Fibroblast of the conjunctiva (primary cell): ENCODE data around the gene COL9A1.

Experiments
- DNase-seq: peaks from one replicate; pipeline ENCODE4 v3.0.0-alpha.2; 2010; ENCODE audit warnings: low read depth

The COL9A1 gene

DNA sequence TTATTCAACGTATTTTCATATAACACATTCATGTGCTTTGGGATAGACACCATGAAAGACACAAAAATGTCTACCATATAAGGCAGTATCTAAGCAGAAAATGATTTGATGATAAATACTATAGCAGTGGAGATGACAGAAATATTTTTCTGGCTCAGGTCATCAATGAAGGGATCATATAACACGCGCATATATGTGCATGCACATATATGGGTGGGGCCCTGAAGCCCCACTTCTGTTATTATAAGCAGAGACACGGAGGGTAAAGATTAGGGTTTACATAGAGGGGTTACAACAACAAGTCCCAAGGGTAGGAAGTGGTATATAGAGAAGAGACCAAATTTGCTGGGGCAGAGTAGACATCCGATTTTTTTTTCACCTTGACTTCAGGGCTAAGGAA, 16.0 kb downstream of the COL9A1 start:
- no peak for DNase-seq

DNA sequence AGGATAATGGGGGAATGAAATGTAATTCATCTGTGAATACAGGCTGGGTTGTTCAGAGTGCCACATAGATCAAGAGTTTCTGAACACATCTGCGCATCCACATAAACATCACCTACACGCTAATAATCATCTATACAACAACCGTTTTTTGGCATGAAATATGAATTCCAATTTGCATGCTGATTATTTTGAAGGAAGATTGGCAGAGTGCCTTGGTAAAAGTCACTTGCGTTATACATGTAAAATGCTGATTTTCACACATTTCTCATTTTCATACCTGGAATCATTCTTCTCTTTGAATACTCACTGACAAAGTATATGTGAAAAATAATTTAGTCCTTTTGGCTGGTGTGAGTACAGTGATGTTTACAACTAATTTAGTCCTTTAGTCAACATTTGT, 17.7 kb downstream of the COL9A1 start:
- DNase-seq, result no peak

DNA sequence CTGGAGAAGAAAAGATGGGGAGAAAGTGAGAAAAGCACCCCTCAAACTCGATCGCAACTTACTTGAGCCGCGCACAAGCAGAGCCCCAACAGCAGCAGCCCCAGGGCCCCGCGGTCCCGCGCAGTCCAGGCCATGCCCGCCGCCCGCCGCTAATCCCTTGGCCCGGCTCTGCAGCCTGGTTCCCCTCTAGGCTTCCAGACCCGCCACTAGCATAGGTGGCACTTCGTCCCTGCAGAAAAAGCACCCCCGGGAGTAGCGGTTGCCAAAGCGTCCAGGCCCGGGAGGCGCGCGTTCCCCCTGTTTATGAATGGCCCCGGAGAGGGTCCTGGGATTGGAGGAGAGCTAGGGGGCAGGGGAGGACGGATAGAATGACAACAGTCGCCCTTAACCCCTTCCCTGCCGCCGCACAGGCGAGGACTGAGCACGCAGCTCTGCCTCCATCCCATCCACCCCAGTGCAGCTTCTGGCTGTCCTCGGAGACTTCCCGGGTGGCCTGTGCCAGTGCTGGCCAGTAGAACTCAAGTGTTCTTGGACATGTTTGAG, 19.9 kb downstream of the COL9A1 start:
- no peak for DNase-seq

DNA sequence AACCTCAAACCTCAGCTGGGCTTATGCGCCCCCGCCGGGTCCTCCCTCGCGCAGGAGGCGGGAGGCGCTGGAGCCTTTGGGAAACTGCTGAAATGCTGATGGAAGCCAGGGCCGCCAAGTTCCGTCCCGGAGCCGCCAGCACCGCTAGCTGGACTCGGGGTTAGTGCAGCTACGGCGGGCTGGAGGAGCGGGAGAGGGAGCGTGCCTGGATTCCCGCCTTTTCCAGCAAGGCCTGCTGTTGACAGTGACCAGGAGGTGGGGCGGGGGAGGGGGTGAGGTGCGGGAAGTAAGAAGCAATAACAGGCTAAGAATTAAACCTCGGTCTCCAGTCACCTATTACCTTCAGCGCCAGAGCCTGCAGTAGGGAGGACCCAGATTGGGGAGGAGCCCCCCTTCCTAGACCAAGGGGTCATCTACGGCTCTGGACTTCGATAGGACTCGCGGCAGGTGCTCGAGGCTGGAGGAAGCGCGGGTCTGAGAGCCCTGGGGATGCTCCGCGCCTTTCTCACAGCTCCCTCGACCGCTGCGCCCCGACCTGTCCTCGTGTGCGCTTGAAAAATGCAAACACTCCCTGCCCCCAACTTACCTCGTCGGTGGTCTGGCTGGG, 20.5 kb downstream of the COL9A1 start:
- no peak for DNase-seq

DNA sequence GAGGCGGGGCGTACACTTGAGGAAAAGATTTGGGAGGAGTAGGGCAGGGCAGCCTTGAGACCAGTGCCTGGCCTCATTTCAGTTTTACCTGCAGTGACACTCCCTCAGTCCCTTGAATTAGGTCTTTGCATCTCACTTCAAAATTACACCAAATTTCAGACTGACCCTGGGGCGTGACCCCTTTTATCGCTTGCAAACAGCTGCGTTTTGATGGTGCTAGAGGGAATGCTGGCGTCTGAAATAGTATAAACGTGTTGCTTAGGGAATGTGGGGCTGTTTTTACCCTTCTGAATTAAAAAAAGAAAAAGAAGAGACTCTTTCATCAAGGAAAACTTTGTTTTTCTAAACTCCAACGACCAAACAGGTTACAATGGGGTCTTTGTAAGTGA, 21.0 kb downstream of the COL9A1 start:
- no peak for DNase-seq

DNA sequence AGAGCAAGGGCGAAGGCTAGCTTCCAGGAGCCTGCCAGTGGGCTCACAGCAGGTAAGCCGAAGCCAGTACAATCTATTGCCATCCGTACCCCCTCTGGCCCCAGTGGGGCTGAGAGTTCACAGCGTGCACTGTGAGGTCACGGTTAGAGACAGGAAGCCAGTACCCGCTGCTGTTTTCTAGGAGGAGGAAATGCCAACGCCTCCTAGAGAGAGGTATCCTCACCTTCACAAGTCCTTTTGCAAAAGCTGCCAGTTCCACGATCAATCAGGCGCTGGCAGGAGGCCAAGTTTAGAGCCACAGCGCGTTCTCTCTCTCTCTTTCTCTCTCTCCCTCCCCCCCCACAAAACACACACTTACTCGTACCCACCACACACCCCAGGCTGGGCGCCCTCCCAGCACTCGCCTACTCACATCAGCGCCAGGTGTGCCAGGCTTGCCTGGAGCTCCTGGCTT, 22.5 kb downstream of the COL9A1 start:
- DNase-seq, result no peak

DNA sequence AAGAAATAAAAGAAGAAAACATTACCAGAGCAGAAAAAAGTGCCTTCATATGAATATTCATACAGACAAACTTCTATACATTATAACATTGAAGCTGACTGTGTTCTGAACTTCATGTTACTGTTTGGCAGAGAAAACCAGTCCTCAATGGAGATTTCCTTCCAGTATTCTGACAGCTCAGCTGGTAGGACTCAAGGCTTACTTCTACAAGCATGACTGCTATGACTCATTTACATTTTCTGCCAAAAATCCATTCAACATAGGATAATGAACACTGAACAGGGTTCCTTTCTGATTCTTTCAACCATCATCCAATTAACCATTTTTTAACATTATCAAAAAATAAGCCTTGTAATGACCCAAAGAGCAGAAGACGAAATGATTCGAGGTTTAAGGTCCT, 25.4 kb downstream of the COL9A1 start:
- no peak for DNase-seq

DNA sequence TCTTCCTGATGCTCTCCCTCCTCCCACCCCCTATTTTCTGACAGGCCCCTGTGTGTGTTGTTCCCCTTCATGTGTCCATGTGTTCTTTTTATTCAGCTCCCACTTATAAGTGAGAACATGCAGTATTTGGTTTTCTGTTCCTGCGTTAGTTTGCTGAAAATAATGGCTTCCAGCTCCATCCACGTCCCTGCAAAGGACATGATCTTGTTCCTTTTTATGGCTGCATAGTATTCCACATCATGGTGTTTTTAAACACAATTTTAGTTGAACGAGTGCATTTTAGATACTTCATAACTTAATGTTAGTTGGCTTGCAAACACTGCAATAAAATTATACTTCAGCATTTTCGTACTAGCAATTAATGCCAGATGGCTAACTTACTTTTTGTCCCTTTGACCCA, 28.5 kb downstream of the COL9A1 start:
- DNase-seq, result no peak

DNA sequence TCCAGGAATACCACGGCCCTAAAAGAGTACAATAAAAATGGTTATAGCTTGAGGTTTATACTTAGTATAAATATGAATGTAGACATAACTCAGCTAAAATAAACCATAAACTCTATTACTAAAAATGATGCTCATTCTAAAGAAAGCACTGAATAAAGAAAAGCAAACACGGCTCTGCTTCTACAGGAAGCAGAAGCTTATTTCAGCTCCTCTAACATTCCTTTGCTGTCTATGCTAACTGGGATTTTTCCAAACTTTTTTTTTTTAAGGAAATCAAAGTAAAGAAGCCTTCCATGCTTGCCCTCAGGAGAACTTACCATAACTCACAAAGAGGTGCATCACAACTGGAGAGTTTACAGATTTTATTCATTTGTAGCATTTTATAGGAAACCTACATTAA, 30.8 kb downstream of the COL9A1 start:
- no peak for DNase-seq

DNA sequence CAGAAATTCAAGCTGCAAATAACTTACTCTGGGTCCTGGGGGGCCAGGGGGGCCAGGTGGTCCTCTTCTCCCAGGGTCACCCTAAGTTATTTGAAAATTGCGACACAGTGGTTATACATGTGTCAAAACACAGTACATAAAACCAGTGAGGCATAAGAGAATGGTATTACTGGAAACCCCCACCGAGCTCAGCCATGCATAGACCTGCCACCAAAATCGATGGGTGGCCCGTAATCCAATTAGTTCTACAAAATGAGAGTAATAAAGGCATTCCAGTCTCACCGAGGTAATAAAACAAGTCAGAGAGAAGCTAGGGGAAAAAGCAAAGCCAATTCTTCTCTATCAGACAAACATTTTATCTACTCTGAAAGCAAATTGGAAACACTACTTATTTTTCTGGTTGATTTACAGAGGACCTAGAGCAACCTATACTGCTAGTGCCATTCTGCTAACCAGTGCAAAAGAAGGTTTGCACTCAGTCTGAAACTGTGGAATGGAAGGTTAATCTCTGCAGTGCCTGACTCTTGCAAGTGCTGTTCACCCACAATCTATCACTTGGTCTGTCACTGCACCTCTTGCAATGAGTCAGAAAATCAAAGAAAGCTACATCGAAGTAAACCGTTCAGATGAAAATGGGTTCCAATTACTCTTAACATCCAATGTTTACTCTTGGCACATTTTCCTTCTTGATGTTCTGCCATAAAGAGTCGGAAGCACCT, 32.4 kb downstream of the COL9A1 start:
- no peak for DNase-seq

DNA sequence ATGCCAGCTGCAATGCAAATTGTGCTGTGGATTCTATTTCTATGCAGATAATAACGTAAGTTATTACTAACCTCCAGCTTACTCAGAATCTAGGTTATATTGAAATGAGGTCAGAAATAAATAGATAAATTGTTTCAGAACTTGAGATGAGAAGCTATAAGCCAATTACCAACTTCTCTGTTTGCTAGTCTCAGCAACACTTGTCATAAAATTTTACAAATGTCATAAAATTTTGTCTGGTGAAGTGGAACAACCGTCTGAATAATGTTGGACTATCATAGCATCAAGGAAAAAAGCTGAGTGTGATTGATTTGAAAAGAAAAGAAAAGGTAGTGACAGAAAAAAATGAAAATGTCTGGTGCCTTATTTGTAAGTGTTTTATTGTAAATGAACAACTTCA, 36.7 kb downstream of the COL9A1 start:
- DNase-seq, result no peak

DNA sequence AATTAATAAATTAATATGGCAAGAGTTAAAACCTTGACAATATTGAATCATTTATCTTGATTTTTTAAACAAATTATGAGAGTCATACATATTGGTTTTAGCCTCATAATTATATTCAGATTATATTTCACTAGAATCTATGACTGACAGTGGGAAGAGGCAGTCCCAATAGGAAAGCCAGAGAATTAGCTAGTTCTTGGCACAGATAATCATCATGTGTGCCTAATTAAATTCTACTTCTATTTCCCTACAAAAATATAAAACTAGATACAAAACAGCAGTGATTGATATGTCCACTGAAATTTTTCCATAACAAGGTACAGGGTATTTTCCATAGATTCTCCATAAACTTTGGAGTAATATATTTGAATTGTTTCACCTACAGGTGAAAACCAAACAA, 38.6 kb downstream of the COL9A1 start:
- no peak for DNase-seq

DNA sequence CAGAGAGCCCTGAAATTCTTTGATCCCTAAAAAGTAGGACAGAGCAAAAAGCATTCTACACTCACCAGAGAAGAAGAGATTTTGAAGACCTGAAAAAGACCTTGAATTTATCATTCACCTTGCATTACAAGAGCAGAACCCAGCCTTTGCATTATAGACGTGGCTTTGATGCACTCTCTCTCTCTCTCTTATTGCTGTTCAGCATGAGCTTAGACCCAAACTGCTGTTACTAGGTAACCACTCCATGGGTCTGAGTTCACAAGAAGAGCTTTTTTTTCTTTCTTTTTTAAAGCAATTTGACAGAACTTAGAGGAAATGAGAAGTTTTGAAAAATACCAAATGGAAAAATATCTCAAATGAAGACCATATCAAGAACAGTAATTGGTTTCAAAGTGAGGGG, 44.4 kb downstream of the COL9A1 start:
- no peak for DNase-seq

DNA sequence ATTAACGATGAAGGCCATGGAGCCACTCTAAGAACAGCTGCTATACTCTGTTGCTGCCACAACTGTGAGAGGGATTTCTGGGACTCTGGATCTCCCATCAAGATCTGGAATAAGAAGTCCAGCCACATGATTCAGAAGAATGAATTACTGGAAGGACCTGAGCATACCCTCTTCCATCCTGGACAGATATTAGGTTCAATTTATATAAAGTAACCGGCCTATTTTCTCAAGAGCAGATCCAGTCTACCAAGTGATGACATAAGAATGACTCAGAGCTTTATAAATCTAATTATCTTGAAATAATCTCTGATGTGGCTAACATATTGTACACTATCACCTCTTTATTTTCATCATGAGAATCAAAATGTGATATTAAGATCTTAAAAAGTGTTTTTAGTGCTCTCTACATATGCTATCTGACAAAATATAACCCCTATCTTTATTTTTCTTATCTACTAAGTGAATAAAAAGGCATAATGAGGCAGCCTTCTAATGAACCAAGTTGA, 45.1 kb downstream of the COL9A1 start:
- no peak for DNase-seq

DNA sequence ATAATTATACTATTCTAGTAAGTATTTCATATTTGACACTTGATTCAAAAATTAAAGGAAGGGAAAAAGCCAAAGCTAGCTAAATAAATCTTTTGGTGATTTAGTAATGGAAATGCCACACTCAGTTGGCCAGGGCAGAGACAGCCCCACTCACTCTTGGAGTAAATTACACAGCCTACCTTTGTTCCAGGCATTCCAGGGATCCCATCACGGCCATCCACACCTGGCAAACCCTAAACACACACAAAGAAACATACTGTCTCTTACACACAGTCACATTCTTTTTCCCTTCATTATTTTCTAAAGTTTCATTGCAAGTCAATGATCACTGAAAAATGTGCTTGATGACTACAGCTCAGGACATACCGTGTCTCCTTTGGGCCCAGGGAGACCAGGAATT, 48.1 kb downstream of the COL9A1 start:
- DNase-seq, result no peak

DNA sequence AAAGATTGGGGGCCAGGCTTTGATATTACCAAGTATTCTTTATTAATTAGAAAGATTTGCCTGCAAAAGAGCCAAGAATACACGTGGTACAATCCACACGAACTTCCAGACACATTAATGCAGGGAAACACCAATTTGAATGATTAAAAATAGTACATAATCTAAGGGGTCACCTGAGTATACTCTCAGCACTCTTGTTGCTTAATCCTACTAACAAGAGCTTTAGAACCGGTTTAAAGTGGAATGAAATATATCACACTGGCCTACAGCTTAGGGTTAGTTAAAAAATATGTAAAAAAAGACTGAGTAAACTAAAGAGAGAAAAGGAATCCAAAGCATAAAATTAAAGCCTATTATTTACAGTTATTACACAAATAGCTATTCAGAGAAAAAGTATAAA, 49.0 kb downstream of the COL9A1 start:
- no peak for DNase-seq

DNA sequence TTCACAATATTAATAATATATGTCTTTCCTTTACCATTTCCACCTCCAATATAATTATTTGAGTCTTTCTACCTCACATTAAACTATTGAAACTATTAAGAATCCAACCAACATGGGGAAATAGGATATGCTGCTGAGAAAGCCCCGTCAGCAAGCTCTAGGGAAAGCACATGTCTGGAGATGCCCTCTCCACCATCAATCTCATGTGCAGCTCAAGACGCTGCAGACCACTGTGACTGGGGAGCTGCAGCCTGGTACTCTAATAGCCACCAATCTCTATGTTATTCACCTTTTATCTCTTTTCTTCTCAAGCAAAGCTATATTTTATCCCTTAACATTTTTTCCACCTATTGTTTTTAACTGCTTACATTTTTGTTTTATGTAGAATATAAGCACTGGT, 50.3 kb downstream of the COL9A1 start:
- DNase-seq, result no peak

DNA sequence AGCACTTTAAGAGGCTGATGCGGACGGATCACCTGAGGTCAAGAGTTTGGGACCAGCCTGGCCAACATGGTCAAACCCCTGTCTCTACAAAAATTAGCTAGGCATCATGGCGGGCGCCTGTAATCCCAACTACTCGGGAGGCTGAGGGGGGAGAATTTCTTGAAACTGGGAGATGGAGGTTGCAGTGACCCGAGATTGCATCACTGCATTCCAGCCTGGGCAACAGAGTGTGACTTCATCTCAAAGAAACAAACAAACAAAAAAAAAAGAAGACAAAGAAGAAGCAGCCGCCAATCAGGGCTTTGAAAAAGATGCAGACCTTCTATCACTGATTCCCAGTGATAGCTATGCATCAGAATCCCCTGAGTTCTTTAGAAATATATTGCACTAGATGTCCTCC, 56.8 kb downstream of the COL9A1 start:
- no peak for DNase-seq

DNA sequence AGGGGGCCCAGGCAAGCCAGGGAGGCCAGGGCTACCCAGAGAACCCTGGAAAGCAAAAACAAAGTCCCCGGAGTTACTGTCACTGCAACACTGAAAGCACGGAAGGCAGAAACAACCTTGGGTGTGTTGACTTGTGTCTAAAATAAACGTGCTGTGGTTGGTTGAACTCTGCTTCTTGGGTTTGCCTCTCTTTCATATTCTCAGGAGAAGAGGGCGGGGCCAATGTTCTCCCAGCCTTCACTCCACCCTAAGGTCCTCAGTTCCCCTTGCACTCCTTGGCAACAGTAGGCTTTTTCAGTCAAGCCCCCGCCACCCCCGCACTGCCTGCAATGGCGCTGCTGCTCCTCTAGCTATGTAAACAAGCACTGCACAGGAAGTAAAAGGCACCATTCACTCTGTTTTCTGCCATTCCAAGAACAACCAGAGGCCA, 60.9 kb downstream of the COL9A1 start:
- no peak for DNase-seq

DNA sequence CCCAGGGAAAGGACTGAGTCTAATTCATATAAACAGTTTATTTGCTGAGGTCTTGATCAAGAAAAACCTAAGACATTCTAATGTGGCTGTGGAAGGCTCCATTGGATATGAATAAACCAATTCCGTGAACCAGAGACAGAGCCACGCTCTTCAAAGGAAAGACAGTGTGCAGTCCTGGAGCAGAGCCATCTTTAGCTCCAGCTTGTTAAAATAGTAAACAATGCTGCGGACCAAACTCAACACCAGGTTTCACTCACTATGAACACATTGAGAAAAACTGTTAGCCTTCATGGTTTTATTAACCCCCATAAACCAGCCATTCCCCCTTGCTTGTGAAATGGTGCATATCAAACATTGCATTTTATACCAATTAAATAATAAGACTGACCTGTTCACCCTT, 61.9 kb downstream of the COL9A1 start:
- no peak for DNase-seq

DNA sequence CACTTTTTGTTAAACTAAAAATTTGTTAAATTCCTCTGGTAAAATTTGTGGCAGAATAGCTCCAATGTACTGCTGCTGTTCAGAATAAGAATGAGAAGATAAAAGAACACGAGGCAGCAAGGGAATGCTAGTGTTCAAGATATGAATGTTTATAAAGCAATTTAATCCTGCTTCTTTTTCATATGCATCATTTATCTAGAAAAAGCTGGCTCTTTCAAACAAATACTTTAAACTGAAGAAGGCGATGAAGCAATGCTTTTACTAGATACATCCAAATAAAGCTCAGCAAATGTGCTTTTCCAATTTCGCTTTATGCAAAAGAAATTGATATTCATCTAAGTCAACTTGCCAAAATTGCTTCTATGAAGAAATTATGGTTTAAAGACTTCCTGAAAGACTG, 66.5 kb downstream of the COL9A1 start:
- DNase-seq, result no peak

DNA sequence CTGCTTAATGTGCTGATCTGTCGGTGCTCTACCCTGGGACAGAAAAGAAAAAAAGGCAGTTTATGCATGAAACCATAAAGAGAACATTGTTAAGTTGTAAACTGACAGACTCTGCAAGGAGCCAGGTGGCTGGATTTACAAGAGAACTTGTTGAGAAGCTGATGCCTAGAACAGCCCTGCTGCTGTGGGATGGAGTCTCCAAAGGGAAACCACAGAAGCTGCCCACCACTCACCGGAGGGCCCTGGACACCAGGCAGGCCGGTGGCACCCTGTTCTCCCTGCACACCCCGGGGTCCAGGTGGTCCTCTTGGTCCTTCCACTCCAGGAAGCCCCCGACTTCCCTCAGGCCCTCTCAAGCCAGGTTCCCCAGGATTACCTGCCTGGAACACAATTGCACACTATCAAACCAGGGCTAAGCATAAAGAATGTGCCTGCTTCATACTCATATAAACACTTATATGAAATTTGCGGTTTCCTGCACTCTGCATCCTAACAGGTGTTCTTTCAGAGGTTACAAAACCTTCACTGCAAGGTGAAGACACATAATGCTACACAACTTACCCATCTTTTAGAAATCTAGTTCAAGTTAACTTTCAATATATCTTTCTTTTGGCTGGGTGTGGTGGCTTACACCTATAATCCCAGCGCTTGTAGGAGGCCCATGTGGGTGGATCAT, 68.2 kb downstream of the COL9A1 start:
- no peak for DNase-seq

DNA sequence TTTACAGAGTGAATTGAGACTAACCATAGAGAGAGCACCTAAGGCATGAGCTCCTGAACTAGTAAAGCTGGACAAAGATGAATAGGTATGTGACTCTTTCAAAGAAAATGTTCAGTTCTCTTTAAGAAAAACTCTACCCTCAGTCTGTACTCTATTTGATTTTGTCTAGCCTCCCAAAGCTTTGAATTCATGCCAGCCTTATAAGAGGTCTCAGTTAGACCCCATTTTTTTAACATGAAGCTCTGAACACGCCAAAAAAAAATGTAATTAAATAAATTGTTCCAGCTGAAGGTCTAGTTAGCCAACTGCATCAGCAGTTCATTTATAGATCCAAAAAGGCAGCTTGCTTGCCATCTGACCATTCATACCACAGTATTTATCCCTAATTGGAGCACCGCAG, 71.6 kb downstream of the COL9A1 start:
- no peak for DNase-seq
